HepG2 (cell line): Measurements from ENCODE around the gene ZNF318. TPM values are rescaled to one million over a fixed set of nuclear protein-coding genes. Genes with fewer than 3 reads are reported as not detected.

Source experiments
- ATAC-seq: fragments of 200-7000 bp; cut with Tn5 transposase; 3 replicates; pipeline ENCODE4 v1.9.1; 2020; ENCODE audit warnings: mild to moderate bottlenecking, moderate library complexity
- BruUV-seq: library from RNA; stranded (reverse); fragments of 400-500 nt; replicated peaks from 2 replicates; lab custom pipeline; 2021; lab: Mats Ljungman, UMichigan
- CTCF ChIA-PET: fragments of 300-600 bp; formaldehyde crosslinking; extraction: SDS; loops from one replicate; lab custom pipeline; 2021; ENCODE audit warnings: low total read pairs, inconsistent platforms, low intra/inter-chr PET ratio; lab: Yijun Ruan, JAX
- POLR2A ChIA-PET: fragments of 350-600 bp; sonication (Branson Sonifier 250); formaldehyde crosslinking; loops from one replicate; lab custom pipeline; 2020; ENCODE audit warnings: antibody characterized with exemption, inconsistent platforms; lab: Yijun Ruan, JAX
- DNase-seq: peaks from one replicate; pipeline ENCODE4 v3.0.0-alpha.2; 2015; ENCODE audit warnings: low spot score
- FAIRE-seq: peaks from 3 replicates; lab custom pipeline; 2011; peaks lifted over from hg19 to GRCh38; lab: Jason Lieb, UNC
- H2AFZ ChIP-seq: one replicate; pipeline ENCODE4 v1.6.1; 2011; ENCODE audit warnings: low read length, inconsistent platforms
- H3K27ac ChIP-seq: fragments of 300-600 bp; 3 replicates; pipeline ENCODE4 v1.8.0; 2011; ENCODE audit warnings: mixed run types, mild to moderate bottlenecking, mixed read lengths, low read length, inconsistent platforms; ENCODE audit not compliant: insufficient read depth; ENCODE audit errors: extremely low read length
- H3K27me3 ChIP-seq, 2 experiments: fragments of 200-600 bp in 1 of 2; 2 replicates in 1 of 2; 3 replicates in 1 of 2; pipeline versions ENCODE4 v1.6.0 to v1.8.0; 2011; ENCODE audit warnings: low read length in 2 of 2, mild to moderate bottlenecking in 2 of 2, moderate library complexity in 2 of 2, inconsistent platforms in 1 of 2; ENCODE audit not compliant: insufficient read depth in 2 of 2, control insufficient read depth in 1 of 2
- H3K36me3 ChIP-seq, 2 experiments: fragments of 200-600 bp in 1 of 2; replicated peaks in 1 of 2; 2 replicates in 1 of 2; 3 replicates in 1 of 2; pipeline versions ENCODE4 v1.5.1 to v1.8.0; 2011; ENCODE audit warnings: low read length in 2 of 2, inconsistent platforms in 1 of 2; ENCODE audit not compliant: insufficient read depth in 2 of 2, control insufficient read depth in 1 of 2
- H3K4me1 ChIP-seq: 2 replicates; pipeline ENCODE4 v1.5.1; 2012; ENCODE audit warnings: low read length, inconsistent platforms; ENCODE audit not compliant: insufficient read depth
- H3K4me2 ChIP-seq: 2 replicates; pipeline ENCODE4 v1.6.0; 2011; ENCODE audit warnings: low read depth, low read length, inconsistent platforms
- H3K4me3 ChIP-seq, 3 experiments: fragments of 200-600 bp in 1 of 3; sonication (generic), shearing (Covaris generic) in 1 of 3; replicated peaks in 1 of 3; 2 replicates each; pipeline ENCODE4 v1.5.1; 2011 to 2016; ENCODE audit warnings: low read length in 3 of 3, inconsistent platforms in 2 of 3, low read depth in 2 of 3, mild to moderate bottlenecking in 2 of 3, control low read depth in 1 of 3, mixed read lengths in 1 of 3; ENCODE audit not compliant: insufficient read depth in 1 of 3
- H3K79me2 ChIP-seq: one replicate; pipeline ENCODE4 v1.6.1; 2011; ENCODE audit warnings: low read length, inconsistent platforms; ENCODE audit not compliant: insufficient read depth
- H3K9ac ChIP-seq: 2 replicates; pipeline ENCODE4 v1.6.0; 2011; ENCODE audit warnings: mild to moderate bottlenecking, low read depth, low read length, inconsistent platforms; ENCODE audit not compliant: insufficient read depth
- H3K9me3 ChIP-seq: 2 replicates; pipeline ENCODE4 v1.5.1; 2012; ENCODE audit warnings: mild to moderate bottlenecking, low read length
- H4K20me1 ChIP-seq: 2 replicates; pipeline ENCODE4 v1.6.0; 2011; ENCODE audit warnings: inconsistent platforms, mild to moderate bottlenecking, low read length, moderate library complexity; ENCODE audit not compliant: insufficient read depth
- FOXC1 ChIP-seq: sonication (generic); formaldehyde crosslinking; IDR thresholded peaks from 2 replicates; pipeline ENCODE4 v1.8.0; 2022; ENCODE audit warnings: mild to moderate bottlenecking, missing genetic modification reagents, borderline replicate concordance
- GPN1 ChIP-seq: sonication (generic); formaldehyde crosslinking; IDR thresholded peaks from 2 replicates; pipeline ENCODE4 v1.5.1; 2020; ENCODE audit warnings: missing genetic modification reagents, borderline replicate concordance
- HIVEP1 ChIP-seq: sonication (generic); formaldehyde crosslinking; IDR thresholded peaks from 2 replicates; pipeline ENCODE4 v1.4.0; 2020; ENCODE audit warnings: mild to moderate bottlenecking, missing genetic modification reagents
- KDM5B ChIP-seq: sonication (generic); formaldehyde crosslinking; IDR thresholded peaks from 2 replicates; pipeline ENCODE4 v1.4.0; 2020; ENCODE audit warnings: missing genetic modification reagents, mild to moderate bottlenecking, borderline replicate concordance
- LCORL ChIP-seq, 2 experiments: fragments of 450-650 bp in 1 of 2; sonication (generic) in 1 of 2; formaldehyde crosslinking in 1 of 2; IDR thresholded peaks; 2 replicates each; pipeline versions ENCODE4 v1.5.0 to v1.6.1; 2017 to 2020; ENCODE audit warnings: antibody characterized with exemption in 1 of 2, missing genetic modification reagents in 1 of 2
- NFE2L2 ChIP-seq: fragments of 150-350 bp; IDR thresholded peaks from 2 replicates; pipeline ENCODE4 v1.6.1; 2014; ENCODE audit warnings: low read length
- RORA ChIP-seq: sonication (generic); formaldehyde crosslinking; IDR thresholded peaks from 2 replicates; pipeline ENCODE4 v1.5.0; 2020; ENCODE audit warnings: mild to moderate bottlenecking, missing genetic modification reagents, moderate library complexity
- ZSCAN22 ChIP-seq: sonication (generic); formaldehyde crosslinking; IDR thresholded peaks from 2 replicates; pipeline ENCODE4 v1.4.0; 2020; ENCODE audit warnings: mild to moderate bottlenecking, missing genetic modification reagents
- WGBS: methylation state at CpG from one replicate; pipeline ENCODE4 v1.1.6; 2017; ENCODE audit warnings: low lambda C conversion rate; 5-methylcytosine and 5-hydroxymethylcytosine counted together
- in situ Hi-C: cut with HindIII; loops from 2 replicates; pipeline ENCODE4 v1.10.0; 2017; ENCODE audit warnings: low pct_unique_long_range_greater_than_20kb; ENCODE audit not compliant: extremely low pct_ligation_motif_present
- intact Hi-C: fragments of 100-400 bp; cut with micrococcal nuclease; formaldehyde crosslinking; loops from one replicate; pipeline ENCODE4 v1.10.0; 2022; ENCODE audit not compliant: unreplicated experiment
- polyA plus RNA-seq, 8 experiments: library from polyadenylated mRNA; depleted of rRNA in 3 of 8; stranded (reverse) in 7 of 8; unstranded in 1 of 8; fragments of >200 nt; fragmentation: Illumina TruSeq in 4 of 8; extraction: Trizol in 4 of 8; gene quantifications; 2 replicates each; pipeline versions ENCODE4 v1.2.1 to v1.2.3, GENCODE V29; 2011 to 2016; ENCODE audit warnings: low read depth in 4 of 8, missing spikeins in 1 of 8, mixed read lengths in 1 of 8; ENCODE audit not compliant: insufficient read depth in 1 of 8
- total RNA-seq, 5 experiments: library from RNA; depleted of rRNA; stranded (reverse); fragments of >200 nt; fragmentation: Illumina TruSeq; extraction: Trizol; gene quantifications; 2 replicates each; pipeline ENCODE4 v1.2.3, GENCODE V29; 2016; ENCODE audit warnings: low read depth in 1 of 5
- TF ChIP-seq, protein P1 (sequence below): sonication (generic); formaldehyde crosslinking; IDR thresholded peaks from 2 replicates; pipeline ENCODE4 v1.5.1; 2020; ENCODE audit warnings: mild to moderate bottlenecking, missing genetic modification reagents, moderate library complexity
- TF ChIP-seq, protein P2 (sequence below): sonication (generic); formaldehyde crosslinking; IDR thresholded peaks from 2 replicates; pipeline ENCODE4 v1.5.0; 2020; ENCODE audit warnings: mild to moderate bottlenecking, missing genetic modification reagents, borderline replicate concordance
- TF ChIP-seq, protein P3 (sequence below): sonication (generic); formaldehyde crosslinking; IDR thresholded peaks from 2 replicates; pipeline ENCODE4 v1.5.0; 2020; ENCODE audit warnings: missing genetic modification reagents, mild to moderate bottlenecking, borderline replicate concordance
- TF ChIP-seq, protein P4 (sequence below): sonication (generic); formaldehyde crosslinking; IDR thresholded peaks from 2 replicates; pipeline ENCODE4 v1.5.0; 2020; ENCODE audit warnings: mild to moderate bottlenecking, missing genetic modification reagents

Gene ZNF318
- total and polyA plus RNA-seq, 2 of the 13 experiments (the other 11 are each of a cell fraction or from before 2014, with no cell fraction given): 13.0 to 14.5 TPM

DNA sequence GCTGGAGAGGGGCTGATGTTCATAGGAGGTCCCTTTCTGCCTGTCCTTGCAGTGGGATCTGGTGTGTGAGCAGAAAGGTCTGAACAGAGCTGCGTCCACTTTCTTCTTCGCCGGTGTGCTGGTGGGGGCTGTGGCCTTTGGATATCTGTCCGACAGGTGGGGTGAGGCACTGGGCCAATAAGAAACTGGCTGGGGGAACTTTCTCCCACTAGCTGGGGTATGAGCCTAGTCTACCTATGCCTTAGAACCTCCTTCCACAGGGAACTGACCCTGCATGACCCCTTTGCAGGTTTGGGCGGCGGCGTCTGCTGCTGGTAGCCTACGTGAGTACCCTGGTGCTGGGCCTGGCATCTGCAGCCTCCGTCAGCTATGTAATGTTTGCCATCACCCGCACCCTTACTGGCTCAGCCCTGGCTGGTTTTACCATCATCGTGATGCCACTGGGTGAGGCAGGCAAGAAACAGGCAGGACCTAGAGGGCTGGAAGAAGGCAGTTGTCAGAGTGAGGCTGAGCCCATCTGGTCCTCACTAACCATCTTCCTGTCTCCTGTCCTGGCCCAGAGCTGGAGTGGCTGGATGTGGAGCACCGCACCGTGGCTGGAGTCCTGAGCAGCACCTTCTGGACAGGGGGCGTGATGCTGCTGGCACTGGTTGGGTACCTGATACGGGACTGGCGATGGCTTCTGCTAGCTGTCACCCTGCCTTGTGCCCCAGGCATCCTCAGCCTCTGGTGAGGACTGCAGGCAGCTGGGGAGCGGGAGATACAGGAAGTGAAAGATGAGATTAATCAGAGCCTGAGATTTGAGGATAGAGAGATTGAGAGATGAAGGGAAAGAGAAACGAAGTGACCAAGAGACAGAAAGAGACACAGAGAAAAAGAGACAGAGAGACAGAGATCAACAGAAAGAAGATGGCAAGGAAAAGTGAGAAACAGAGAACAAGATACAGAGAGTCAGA, 69.8 kb downstream of the ZNF318 start:
- Histone ChIP-seq H3K9ac (peak overlapping the region; percentile 53; the same call in 1 of the 2 replicates), H3K79me2 (no peaks in the 10 kb centered on the region), H3K27me3 (no peaks in the 10 kb centered on the region), H4K20me1 (no peaks in the 10 kb centered on the region), H3K4me1 (peaks cover 57% of the 10 kb centered on the region), H3K36me3 (no peaks in the 10 kb centered on the region; a peak in 1 of 5 replicates), H3K4me2 (peak overlapping the region; percentile 71), H2AFZ (no peak overlapping the region), H3K4me3 (peak overlapping the region in 1 of 3 experiments; percentile 61; a peak in 3 of 6 replicates), H3K9me3 (no peaks in the 10 kb centered on the region), H3K27ac (peak overlapping the region; percentile 70)
- in situ Hi-C loops: no loop called here
- ATAC-seq (no peak), FAIRE-seq (no peak), DNase-seq (no peak)
- no TSS peak for BruUV-seq
- intact Hi-C loops: no loop called here
- WGBS: 89% methylated on average over 18 of the region's 18 CpGs
- ChIA-PET CTCF (interaction anchor here (1.2 kb wide), 1 partner anchor 35 kb away, joined by 3 read pairs; no protein-coding TSS in a partner anchor), POLR2A (interaction anchor here (1.1 to 5.2 kb wide), 10 partner anchors 8 to 33 kb away, joined by 3 to 67 read pairs (median 13); partner anchors contain the start of gene CRIP3)
- TF ChIP-seq, protein P1, sequence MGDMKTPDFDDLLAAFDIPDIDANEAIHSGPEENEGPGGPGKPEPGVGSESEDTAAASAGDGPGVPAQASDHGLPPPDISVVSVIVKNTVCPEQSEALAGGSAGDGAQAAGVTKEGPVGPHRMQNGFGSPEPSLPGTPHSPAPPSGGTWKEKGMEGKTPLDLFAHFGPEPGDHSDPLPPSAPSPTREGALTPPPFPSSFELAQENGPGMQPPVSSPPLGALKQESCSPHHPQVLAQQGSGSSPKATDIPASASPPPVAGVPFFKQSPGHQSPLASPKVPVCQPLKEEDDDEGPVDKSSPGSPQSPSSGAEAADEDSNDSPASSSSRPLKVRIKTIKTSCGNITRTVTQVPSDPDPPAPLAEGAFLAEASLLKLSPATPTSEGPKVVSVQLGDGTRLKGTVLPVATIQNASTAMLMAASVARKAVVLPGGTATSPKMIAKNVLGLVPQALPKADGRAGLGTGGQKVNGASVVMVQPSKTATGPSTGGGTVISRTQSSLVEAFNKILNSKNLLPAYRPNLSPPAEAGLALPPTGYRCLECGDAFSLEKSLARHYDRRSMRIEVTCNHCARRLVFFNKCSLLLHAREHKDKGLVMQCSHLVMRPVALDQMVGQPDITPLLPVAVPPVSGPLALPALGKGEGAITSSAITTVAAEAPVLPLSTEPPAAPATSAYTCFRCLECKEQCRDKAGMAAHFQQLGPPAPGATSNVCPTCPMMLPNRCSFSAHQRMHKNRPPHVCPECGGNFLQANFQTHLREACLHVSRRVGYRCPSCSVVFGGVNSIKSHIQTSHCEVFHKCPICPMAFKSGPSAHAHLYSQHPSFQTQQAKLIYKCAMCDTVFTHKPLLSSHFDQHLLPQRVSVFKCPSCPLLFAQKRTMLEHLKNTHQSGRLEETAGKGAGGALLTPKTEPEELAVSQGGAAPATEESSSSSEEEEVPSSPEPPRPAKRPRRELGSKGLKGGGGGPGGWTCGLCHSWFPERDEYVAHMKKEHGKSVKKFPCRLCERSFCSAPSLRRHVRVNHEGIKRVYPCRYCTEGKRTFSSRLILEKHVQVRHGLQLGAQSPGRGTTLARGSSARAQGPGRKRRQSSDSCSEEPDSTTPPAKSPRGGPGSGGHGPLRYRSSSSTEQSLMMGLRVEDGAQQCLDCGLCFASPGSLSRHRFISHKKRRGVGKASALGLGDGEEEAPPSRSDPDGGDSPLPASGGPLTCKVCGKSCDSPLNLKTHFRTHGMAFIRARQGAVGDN: peak; percentile 58
- 0 out of 2 replicates have a peak, but pooled peaks have one; percentile 38 for TF ChIP-seq KDM5B (CRISPR knock-in tag)
- TF ChIP-seq, protein P2, sequence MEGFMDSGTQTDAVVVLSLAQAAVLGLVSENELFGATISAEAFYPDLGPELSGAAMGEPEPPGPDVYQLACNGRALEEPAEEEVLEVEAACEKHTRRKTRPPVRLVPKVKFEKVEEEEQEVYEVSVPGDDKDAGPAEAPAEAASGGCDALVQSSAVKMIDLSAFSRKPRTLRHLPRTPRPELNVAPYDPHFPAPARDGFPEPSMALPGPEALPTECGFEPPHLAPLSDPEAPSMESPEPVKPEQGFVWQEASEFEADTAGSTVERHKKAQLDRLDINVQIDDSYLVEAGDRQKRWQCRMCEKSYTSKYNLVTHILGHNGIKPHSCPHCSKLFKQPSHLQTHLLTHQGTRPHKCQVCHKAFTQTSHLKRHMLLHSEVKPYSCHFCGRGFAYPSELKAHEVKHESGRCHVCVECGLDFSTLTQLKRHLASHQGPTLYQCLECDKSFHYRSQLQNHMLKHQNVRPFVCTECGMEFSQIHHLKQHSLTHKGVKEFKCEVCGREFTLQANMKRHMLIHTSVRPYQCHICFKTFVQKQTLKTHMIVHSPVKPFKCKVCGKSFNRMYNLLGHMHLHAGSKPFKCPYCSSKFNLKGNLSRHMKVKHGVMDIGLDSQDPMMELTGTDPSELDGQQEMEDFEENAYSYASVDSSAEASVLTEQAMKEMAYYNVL (CRISPR knock-in tag): 0 out of 2 replicates have a peak, but pooled peaks have one; percentile 34
- TF ChIP-seq FOXC1 (CRISPR knock-in tag): 0 out of 2 replicates have a peak, but pooled peaks have one; percentile 53
- TF ChIP-seq NFE2L2: no peak
- TF ChIP-seq GPN1: no peak
- TF ChIP-seq HIVEP1: 0 out of 2 replicates have a peak, but pooled peaks have one; percentile 42
- no peak for TF ChIP-seq ZSCAN22 (CRISPR knock-in tag)
- no peak for TF ChIP-seq LCORL (IDR thresholded peaks at IDR 0.05)
- 0 out of 2 replicates have a peak, but pooled peaks have one; percentile 17 for TF ChIP-seq LCORL (CRISPR knock-in tag; IDR thresholded peaks at IDR 0.05)
- TF ChIP-seq, protein P3, sequence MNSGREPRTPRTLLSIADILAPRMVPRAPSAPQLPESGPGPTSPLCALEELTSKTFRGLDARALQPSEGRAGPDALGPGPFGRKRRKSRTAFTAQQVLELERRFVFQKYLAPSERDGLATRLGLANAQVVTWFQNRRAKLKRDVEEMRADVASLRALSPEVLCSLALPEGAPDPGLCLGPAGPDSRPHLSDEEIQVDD (CRISPR knock-in tag): no peak
- TF ChIP-seq RORA (CRISPR knock-in tag): no peak
- TF ChIP-seq, protein P4, sequence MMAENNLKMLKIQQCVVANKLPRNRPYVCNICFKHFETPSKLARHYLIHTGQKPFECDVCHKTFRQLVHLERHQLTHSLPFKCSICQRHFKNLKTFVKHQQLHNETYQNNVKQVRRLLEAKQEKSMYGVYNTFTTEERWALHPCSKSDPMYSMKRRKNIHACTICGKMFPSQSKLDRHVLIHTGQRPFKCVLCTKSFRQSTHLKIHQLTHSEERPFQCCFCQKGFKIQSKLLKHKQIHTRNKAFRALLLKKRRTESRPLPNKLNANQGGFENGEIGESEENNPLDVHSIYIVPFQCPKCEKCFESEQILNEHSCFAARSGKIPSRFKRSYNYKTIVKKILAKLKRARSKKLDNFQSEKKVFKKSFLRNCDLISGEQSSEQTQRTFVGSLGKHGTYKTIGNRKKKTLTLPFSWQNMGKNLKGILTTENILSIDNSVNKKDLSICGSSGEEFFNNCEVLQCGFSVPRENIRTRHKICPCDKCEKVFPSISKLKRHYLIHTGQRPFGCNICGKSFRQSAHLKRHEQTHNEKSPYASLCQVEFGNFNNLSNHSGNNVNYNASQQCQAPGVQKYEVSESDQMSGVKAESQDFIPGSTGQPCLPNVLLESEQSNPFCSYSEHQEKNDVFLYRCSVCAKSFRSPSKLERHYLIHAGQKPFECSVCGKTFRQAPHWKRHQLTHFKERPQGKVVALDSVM (CRISPR knock-in tag): 0 out of 2 replicates have a peak, but pooled peaks have one; percentile 11
